NCI-H345 (cell line): ENCODE results near the gene RIPPLY3.

ENCODE experiments used
- DNase-seq: peaks from one replicate; lab custom pipeline; 2025; lab: John Stamatoyannopoulos, UW

Gene RIPPLY3

DNA sequence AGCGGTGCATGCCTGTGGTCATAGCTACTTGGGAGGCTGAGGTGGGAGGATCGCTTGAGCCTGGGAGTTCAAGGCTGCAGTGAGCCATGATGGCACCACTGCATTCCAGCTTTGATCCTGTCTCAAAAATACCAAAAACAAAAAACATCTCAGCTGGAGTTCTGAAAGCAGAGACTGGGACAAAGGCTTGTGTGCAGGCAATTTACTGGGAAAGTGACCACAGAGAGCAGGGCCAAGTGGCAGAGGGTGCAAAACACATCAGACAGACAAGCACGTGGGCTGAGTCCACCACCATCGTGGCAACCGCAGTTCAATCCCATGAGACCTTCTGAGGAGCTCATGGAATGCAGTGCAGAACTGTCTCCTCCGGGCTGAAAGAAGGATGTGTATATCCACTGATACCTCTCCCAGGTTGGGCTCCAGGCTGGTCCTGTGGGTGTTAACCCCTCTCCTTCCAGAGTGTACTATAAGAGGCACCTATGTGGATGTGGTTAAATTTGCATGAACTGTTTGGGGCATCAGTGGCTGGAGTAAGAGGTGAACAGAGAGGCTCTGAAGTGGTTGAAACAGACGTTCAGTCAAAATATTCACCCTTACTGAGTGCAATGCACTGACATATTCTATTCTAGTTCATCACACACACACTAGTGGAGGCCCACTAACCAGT, 55.6 kb downstream of the RIPPLY3 start:
- DNase-seq, result no peak

DNA sequence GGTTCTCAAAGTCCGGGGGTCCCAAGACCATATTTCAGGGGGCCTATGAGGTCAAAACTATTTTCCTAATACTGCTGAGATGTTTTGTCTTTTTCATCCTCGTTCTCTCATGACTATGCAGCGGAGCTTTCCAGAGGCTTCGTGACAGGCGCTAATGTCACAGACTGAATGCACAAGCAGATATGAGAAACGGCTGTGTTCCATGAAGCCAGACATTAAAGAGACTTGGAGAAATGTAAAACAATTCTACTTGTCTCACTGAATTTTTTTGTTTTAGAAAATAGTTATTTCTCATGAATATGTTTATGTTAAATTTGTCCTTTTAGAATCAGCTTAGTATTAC, 56.1 kb downstream of the RIPPLY3 start:
- no peak for DNase-seq

DNA sequence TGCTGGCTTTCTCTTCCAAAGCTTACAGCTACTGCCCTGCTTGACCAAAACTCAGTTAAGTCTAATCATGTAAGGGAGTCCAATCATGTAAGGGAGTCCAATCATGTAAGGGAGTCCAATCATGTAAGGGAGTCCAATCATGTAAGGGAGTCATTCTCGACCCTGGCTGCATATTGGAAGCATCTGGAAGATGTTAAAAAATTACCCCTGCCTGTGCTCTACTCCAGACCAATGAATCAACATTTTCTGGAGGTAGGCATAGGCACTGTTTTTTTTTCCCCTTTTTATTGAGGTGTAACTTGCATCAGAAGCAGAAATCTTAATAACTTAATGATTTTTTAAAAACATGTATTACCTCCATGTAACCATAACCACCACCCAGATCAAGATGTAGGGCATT, 56.9 kb downstream of the RIPPLY3 start:
- no peak for DNase-seq

DNA sequence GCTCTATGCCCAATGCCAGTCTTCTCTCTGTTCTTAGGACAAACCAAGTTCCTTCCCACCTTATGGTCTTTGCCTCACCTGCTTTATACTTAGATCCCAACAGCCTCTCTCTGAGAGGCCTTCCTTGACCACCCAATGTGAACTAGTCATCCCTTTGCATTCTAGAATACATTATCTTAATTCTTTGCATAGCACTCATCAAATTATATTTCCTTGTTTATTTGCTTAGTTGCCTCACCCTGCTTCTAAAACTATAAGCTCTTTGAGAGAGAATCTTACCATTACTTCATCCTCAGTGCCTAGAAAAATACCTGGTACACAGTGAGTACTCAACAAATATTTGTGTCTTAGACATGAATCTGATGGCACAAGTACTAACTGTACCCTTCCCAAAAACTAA, 58.3 kb downstream of the RIPPLY3 start:
- DNase-seq, result no peak

DNA sequence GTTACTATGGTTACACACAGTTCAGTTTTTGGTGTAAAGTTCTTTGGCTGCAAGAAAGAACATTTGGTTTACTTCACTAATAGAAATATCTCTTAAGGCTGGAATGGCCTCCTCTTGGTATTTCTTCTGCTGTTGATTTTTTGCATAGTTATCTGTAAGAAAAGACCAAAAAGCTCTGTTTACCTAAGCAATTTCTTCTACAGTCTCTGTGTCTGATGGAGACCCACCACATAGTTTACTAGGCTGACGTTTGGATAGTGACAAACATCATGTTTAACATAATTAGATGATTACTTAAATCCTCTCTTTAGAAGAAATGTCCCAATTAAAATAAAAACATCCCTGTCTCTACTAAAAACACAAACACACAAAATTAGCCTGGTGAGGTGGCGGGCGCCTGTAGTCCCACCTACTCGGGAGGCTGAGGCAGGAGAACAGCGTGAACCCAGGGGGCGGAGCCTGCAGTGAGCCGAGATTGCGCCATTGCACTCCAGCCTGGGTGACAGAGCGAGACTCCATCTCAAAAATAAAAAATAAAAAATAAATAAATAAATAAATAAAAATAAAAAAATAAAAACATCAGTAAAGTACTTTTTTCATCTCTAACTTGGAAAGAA, 59.2 kb downstream of the RIPPLY3 start:
- DNase-seq, result no peak
